ES-I3 (cell line): ENCODE data around the gene RHOXF2B.
"Not testable (repeated sequence)": the region's sequence is repeated elsewhere in the genome, so short reads cannot be mapped to it uniquely, and the experiment has no call there.

ENCODE experiments used
- H3K36me3 ChIP-seq: 2 replicates; pipeline ENCODE4 v1.6.1; 2013; ENCODE audit warnings: mild to moderate bottlenecking, low read length, control low read depth, moderate library complexity; ENCODE audit not compliant: insufficient read depth
- H3K4me1 ChIP-seq: 2 replicates; pipeline ENCODE4 v1.6.1; 2013; ENCODE audit warnings: mild to moderate bottlenecking, control low read depth, low read length; ENCODE audit not compliant: insufficient read depth
- H3K9ac ChIP-seq: 2 replicates; pipeline ENCODE4 v1.6.1; 2013; ENCODE audit warnings: low read depth, mild to moderate bottlenecking, low read length, moderate library complexity
- H3K9me3 ChIP-seq: 2 replicates; pipeline ENCODE4 v1.6.1; 2013; ENCODE audit warnings: mild to moderate bottlenecking, low read length, moderate library complexity; ENCODE audit not compliant: control insufficient read depth, insufficient read depth

Gene RHOXF2B

GRCh38 chrX:120077590-120077989, at the start of gene RHOXF2B:
TSS of gene RHOXF2B (minus strand) at chrX:120077690. CDS start at chrX:120077552, 138 bp downstream.
- not testable (repeated sequence) for H3K4me1 ChIP-seq, H3K36me3 ChIP-seq, H3K9ac ChIP-seq, H3K9me3 ChIP-seq

GRCh38 chrX:120125444-120125843, 48.0 kb upstream of the RHOXF2B start:
- H3K9ac ChIP-seq: no peak overlapping the region
- no peaks in the 10 kb centered on the region for H3K36me3 ChIP-seq
- no peaks in the 10 kb centered on the region for H3K9me3 ChIP-seq
- no peaks in the 10 kb centered on the region for H3K4me1 ChIP-seq

GRCh38 chrX:120120223-120120622, 42.7 kb upstream of the RHOXF2B start:
- Histone ChIP-seq H3K9me3 (no peaks in the 10 kb centered on the region), H3K36me3 (no peaks in the 10 kb centered on the region), H3K4me1 (no peaks in the 10 kb centered on the region), H3K9ac (no peak overlapping the region)

GRCh38 chrX:120115438-120115963, 38.0 kb upstream of the RHOXF2B start, which contains the start of gene RHOXF1:
TSS of gene RHOXF1 (minus strand) at chrX:120115913. CDS start at chrX:120115862, 51 bp downstream.
- H3K36me3 ChIP-seq: no peaks in the 10 kb centered on the region
- no peak within 1 kb of the TSS for H3K9ac ChIP-seq
- H3K4me1 ChIP-seq: no peaks in the 10 kb centered on the region
- no peaks in the 10 kb centered on the region for H3K9me3 ChIP-seq

GRCh38 chrX:120111611-120112010, 34.1 kb upstream of the RHOXF2B start:
- Histone ChIP-seq H3K9ac (no peak overlapping the region), H3K9me3 (no peaks in the 10 kb centered on the region), H3K36me3 (no peaks in the 10 kb centered on the region), H3K4me1 (no peaks in the 10 kb centered on the region)

- Histone ChIP-seq H3K4me1 (no peaks in the 10 kb centered on the region), H3K9me3 (no peaks in the 10 kb centered on the region), H3K9ac (no peak overlapping the region), H3K36me3 (no peaks in the 10 kb centered on the region)
Measured at GRCh38 chrX:120109378-120109777, 31.9 kb upstream of the RHOXF2B start.

- not testable (repeated sequence) for H3K36me3 ChIP-seq, H3K4me1 ChIP-seq, H3K9ac ChIP-seq, H3K9me3 ChIP-seq
Measured at GRCh38 chrX:120104707-120105106, 27.2 kb upstream of the RHOXF2B start.

- H3K4me1 ChIP-seq: not testable (repeated sequence)
Measured at GRCh38 chrX:120101057-120101456, 23.6 kb upstream of the RHOXF2B start.

GRCh38 chrX:120090208-120090607, 12.7 kb upstream of the RHOXF2B start:
- Histone ChIP-seq H3K36me3 (no peaks in the 10 kb centered on the region), H3K9me3 (no peaks in the 10 kb centered on the region), H3K4me1 (peaks cover 11% of the 10 kb centered on the region), H3K9ac (no peak overlapping the region)

More at GRCh38 chrX:120101057-120101456, 23.6 kb upstream of the RHOXF2B start:
- H3K9ac ChIP-seq, H3K9me3 ChIP-seq, H3K36me3 ChIP-seq: not testable (repeated sequence)

GRCh38 chrX:120087289-120088017, 10.0 kb upstream of the RHOXF2B start:
- peaks cover 11% of the 10 kb centered on the region for H3K4me1 ChIP-seq
- no peaks in the 10 kb centered on the region for H3K9me3 ChIP-seq
- no peaks in the 10 kb centered on the region for H3K36me3 ChIP-seq
- no peak overlapping the region for H3K9ac ChIP-seq

- H3K4me1 ChIP-seq, H3K9me3 ChIP-seq, H3K9ac ChIP-seq, H3K36me3 ChIP-seq: not testable (repeated sequence)
Measured at GRCh38 chrX:120085553-120086185, 8.2 kb upstream of the RHOXF2B start.

- H3K9ac ChIP-seq, H3K4me1 ChIP-seq, H3K36me3 ChIP-seq, H3K9me3 ChIP-seq: not testable (repeated sequence)
Measured at GRCh38 chrX:120066169-120066568, 11.3 kb downstream of the RHOXF2B start.

GRCh38 chrX:120042712-120043111, 34.8 kb downstream of the RHOXF2B start:
- H3K4me1 ChIP-seq, H3K9me3 ChIP-seq, H3K36me3 ChIP-seq, H3K9ac ChIP-seq: not testable (repeated sequence)

- not testable (repeated sequence) for H3K9ac ChIP-seq, H3K36me3 ChIP-seq, H3K4me1 ChIP-seq, H3K9me3 ChIP-seq
Measured at GRCh38 chrX:120042247-120042646, 35.2 kb downstream of the RHOXF2B start.

GRCh38 chrX:120040176-120040575, 37.3 kb downstream of the RHOXF2B start:
- not testable (repeated sequence) for H3K9ac ChIP-seq, H3K9me3 ChIP-seq, H3K36me3 ChIP-seq
- H3K4me1 ChIP-seq: peaks cover 15% of the 10 kb centered on the region; the same call in 1 of the 2 replicates
